RPMI8226 (cell line): ENCODE measurements around the gene CDH22.

ENCODE experiments used
- DNase-seq: peaks from one replicate; pipeline ENCODE4 v3.0.0-alpha.2; 2015

The CDH22 gene

DNA sequence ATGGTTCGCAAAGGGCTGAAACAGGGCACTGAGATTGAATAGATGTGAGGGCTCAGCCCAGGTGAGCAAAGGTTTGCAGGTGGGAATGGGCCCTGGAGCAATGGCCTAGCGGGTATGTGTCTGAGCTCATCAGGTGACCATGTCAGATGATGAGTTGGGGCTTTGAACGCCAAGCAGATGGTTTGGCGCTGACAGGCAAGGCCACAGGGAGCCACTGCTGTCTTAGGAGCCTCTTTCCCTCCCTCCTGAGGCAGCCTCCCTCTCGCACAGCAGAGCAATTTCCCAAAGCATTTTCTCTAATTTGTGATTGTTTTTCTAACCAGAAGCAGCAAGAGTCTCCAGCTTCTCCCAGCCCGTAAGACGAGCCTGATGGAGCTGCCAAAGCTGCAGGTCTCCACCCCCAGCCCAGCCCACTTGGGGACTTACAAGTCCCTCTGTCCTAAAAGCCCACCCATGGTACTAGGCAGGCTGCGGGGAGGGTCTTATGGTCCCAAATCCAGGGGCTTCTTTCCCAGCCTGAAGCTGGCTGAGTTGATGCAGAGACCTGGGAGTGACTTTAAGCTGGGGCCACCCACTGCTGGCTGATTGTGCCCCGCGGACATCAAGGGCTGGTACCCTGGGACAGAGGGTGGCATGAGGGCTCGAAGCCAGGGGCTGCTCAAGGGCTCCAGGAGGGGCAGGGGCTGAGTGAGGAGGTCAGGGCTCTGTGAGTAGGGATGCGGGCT, 11.6 kb downstream of the CDH22 start:
- no peak for DNase-seq

DNA sequence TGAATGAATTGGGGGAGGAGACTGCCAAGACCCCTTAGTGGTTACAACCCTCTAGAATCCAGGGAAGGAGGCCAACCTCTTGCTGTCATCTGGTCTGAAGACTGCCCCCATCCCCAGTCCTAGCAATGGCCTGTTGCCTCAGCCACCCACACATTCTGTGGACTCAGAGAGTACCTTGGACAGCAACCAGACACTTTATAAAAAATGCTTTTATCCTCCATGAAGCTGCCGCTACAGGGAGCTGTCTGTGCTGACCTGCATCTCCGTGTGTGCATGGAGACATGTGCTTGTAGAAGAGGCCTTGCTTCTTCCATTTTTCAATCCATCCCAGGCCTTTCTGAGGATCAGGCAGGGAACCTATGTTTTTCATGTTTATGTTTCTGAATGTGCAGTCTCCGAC, 15.2 kb downstream of the CDH22 start:
- DNase-seq, result peak; percentile 50

GRCh38 chr20:46291401-46291800, 16.9 kb downstream of the CDH22 start:
- no peak for DNase-seq

DNA sequence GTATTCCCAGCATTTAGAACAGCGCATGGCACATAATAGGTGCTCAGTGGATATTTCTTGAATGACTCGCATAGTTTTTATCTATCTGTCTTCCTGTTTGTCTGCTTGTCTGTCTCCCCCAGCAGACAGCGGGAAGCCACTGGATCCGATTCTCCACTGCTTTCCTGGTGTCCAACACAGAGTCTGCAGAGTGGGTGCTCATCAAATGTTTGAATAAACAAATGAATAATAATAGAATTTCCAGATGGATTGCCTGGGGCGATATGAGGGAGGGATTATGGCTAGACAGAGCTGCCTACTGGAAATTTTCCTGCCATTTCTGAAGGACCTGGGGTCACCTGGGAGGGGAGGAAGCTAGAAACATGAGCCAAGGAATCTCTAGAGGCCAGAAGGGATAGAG, 18.9 kb downstream of the CDH22 start:
- DNase-seq, result no peak

- DNase-seq, result no peak
Observed at GRCh38 chr20:46286977-46287376, 21.3 kb downstream of the CDH22 start.

DNA sequence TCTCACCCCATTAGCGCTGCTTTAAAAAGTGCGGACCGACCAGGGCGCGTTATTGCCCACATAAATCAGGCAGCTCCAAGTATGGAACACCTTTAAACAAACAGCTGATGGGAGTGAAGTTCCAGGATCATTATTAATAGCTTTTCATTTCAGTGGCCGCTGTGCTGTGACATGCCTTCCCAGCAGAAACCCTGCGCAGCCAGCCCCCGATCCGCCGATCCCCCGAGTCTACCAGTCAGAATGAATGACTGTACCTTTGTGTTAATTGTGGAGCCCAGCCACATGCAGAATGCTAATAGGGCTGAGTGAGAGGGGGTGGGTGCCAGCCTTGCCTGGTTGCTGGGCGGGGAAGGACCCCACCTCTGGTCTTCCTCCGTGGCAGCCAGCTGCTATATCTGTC, 21.9 kb downstream of the CDH22 start:
- DNase-seq, result no peak

DNA sequence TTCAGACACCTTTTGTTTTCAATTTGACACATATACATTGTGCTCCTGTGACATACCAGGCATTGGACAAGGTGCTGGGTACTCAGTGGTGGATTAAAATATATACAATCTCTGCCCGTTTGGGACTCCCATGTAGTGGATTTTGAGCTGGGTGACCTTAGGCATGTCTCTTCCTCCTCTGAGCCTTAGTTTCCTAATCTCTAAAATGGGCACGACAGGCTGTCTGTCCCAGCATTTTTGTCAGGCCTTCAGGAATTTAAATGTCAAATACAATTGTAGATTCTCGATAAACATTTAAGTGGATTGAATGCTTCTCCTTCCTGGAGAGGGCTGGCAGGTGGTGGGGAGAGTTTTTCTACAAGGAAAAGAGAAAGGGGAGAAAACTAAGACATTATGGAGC, 22.6 kb downstream of the CDH22 start:
- no peak for DNase-seq

GRCh38 chr20:46285072-46285471, 23.2 kb downstream of the CDH22 start:
- no peak for DNase-seq

GRCh38 chr20:46284040-46284427, 24.3 kb downstream of the CDH22 start:
- DNase-seq, result no peak

DNA sequence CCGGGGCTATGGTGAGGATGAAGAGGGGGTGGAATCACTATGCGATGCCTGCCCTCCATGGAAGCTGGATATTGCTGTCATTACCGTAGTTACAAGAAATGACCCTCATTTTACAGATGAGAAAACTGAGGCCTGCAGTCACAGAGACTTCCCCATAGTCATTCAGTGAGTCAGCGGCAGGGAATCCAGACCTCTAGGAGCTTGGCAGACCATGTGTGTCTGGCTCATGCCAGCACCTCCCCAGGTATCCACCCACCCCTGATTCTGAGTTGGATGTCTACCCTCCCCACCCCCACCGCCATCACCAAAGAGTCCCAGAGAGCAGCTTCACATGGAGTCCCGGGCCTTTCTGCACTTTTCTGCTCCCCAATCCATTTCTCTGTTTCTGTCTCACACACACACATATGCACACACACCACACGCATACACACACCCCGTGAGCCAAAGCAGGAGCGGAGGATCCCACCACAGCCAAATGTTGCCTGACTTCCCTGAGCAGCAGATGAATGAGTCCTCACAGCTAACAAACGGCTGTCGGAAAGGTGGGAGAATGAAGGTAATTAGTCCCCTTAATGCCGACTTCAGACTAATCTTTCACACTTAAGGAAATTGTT, 24.8 kb downstream of the CDH22 start:
- DNase-seq, result no peak

- DNase-seq, result no peak
Observed at GRCh38 chr20:46282669-46283068, 25.6 kb downstream of the CDH22 start.

DNA sequence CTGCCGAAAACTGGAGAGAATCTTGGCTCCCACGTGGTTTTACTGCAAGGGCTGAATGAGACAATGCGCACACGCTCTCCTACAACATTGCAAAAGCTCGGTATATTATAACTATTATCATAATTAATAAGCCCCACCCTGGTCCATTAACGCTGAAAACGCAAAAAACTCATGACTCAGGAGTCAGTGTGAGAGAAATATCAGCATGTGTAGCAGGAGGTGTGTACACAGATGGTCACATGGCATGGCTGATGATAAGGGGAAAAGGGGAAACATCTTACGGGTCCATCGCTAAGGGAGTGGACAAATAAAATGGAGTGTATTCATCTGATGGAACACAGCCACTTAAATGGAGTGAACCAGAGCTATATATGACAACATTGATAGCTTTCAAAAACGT, 29.2 kb downstream of the CDH22 start:
- no peak for DNase-seq

GRCh38 chr20:46277602-46278001, 30.7 kb downstream of the CDH22 start:
- DNase-seq, result no peak

GRCh38 chr20:46276531-46276930, 31.8 kb downstream of the CDH22 start:
- no peak for DNase-seq

DNA sequence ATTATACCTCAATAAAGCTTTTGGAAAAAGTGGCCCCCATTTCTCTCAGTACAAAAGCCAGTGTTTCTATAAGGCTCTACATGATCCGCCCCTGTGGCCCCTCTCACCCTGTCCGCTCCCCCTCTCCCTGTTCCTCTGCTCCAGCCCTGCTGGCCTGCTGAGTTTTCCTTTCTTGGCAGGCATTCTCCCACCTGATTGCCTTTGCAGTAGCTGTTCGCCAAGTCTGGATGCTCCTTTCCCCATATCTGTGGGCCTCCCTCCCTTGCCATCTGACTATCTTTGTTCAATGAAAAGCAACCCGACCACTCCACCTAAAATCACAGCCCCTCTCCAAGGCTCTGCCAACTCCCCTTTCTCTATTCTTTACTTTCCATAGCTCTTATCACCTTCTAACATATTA, 33.2 kb downstream of the CDH22 start:
- no peak for DNase-seq

GRCh38 chr20:46273717-46274116, 34.6 kb downstream of the CDH22 start:
- no peak for DNase-seq

- no peak for DNase-seq
Observed at GRCh38 chr20:46272389-46273047, 35.8 kb downstream of the CDH22 start.

DNA sequence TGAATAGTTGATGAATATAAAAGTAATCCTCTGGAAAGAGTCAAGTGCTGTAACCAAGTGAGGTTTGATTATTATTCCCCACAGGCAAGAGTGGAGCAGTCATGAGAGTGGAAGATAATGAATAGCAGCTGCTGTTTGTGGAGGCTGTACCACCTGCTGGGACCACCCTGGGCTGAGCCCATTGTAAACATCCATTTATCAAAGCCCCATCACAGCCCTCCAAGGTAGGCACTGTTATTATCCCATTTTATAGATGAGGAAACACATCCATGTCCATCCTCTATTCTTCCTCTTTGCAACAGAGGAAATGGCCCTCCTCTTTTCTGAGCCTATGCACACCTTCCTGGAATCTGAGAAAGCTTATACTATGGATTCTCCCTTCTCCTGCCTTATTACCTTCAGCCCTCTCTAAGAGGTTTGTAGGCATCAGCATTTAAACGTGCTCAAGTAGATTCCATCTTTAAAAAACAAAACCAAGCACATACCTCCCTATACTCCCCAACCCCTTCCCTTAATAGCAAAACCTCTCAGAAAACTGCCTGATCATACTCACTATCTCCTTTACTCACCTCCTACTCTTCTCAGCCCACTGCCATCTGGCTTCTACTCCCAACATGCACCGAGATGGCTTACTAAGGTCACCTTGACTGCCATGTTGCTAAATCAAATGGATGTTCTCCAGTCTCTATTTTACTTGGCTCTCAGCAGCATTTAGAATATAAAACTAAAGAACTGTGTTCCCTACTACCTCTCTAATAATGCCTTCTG, 37.1 kb downstream of the CDH22 start:
- no peak for DNase-seq

DNA sequence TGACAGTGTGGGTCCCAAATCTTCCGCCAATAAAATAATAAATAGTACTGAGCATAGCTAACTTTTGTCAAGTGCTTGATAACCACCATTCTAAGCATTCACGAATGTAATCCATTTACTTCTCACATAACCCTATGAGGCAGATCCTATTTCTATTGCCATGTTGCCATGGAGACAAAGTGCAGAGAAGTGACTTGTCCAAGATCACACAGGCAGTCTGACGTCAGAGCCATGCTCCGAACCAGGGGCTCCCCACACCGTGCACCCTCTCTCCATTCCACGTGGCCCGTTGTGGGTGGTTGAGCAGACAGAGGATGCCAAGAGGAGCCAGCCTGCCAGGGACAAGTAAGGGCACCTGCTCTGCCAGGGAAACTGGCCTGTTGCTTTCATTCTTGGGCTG, 38.9 kb downstream of the CDH22 start:
- no peak for DNase-seq

- no peak for DNase-seq
Observed at GRCh38 chr20:46268662-46269061, 39.6 kb downstream of the CDH22 start.

GRCh38 chr20:46268131-46268614, 40.1 kb downstream of the CDH22 start:
- DNase-seq, result no peak

DNA sequence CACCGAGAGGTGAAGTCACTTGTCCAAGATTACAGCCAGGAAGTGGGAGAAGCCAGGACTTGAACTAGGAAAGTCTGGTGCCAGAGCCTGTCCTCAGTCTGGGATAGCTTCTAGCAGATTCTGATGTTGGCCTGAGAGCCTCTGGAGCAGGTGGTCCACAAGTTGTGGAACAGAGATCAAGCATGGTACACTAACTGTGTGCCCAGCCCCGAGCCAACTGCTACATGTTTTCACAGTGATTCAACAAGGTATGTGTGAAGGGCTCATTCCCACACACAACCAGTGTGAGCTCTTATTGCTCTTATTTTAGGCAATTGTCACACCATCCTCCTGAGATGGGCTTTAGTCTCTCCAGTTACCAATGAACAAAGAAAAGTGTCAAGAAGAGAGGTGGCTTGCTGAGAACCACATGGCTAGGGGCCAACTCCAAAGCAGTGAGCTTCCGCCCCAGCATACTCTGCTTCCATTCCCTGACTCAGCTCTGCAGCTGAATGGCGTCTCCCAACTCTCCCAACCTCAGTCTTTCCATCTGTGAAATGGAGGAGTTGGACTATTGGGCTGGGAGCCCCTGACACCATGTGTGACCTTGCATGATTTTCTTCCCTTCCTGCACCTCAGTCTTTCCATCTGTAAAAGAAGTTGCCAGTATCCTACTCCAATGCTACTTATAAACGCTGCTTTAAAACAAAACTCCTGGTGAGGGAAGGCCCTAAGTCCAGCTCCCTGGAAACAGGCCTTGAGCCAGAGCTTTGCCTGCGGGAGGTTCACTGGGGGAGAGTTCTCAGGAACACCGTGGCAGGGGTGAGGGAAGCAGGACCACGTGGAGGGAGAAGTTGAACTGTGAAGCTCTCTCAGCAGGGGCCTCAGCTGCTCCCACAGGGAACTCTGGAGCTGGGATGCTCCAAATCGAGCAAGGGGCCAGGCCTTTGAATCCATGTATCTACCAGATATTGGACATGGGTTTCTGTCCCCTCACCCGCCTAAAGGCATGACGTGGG, 40.9 kb downstream of the CDH22 start:
- no peak for DNase-seq
